GM19043 (cell line): ENCODE data around the gene SPRYD7.

Source experiments
- ATAC-seq: cut with Tn5 transposase; IDR thresholded peaks from one replicate; pipeline ENCODE4 v1.9.1; 2021; ENCODE audit warnings: low read depth; ENCODE audit not compliant: unreplicated experiment

The SPRYD7 gene

DNA sequence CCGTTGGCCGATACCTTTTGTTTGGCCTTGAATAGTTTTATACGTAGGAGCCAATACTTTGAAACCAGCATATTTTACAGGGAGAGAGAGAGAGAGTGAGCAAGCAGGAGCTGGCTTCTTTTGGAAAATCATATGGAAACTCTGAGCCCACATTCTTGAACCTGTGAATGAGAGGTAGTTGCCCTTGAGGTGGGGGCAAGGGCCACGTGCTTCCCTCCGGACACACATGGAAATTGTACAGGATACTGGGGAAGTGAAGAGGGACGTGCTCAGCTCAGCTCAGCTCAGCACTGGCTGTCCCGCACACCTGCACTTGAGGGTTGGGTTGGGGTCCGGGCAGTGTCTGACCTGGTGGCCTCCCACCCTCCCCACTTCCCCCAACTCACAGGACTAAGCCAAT is 68.3 kb downstream of the SPRYD7 start:
- no peak for ATAC-seq

DNA sequence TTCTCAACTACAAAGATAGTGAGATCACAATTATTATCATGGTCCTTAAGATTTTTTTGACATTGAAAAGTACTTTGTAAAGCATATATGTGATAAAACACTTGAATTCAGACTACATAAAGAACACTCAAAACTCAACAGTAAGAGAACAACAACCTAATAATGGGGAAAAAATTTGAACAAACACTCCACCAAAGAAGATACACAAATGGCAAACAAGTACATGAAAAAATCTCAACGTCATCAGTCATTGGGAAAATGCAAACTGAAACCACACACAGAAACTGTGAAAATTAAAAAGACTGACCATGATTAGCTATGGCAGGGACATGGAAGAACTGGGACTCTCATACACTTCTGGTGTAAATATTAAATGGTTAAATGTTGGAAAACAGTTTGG is 70.9 kb downstream of the SPRYD7 start:
- ATAC-seq, result no peak

DNA sequence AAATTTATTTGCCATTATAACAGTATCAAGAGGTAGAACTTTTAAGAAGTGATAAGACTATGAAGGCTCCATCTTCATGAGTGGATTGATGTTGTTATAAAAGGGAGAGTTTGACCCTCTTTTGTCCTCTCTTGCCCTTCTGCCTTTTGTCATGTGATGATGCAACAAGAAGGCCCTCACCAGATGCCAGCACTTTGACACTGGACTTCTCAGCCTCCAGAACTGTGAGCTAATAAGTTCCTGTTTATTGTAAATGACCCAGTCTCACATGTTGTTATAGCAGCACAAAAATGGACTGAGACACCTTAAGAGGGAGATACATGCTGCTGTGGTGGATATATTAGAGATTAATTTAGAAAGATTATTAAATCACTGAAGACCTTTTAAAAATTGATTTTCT is 71.6 kb downstream of the SPRYD7 start:
- ATAC-seq, result no peak
